Fibroblast of lung (primary cell): ENCODE results near the gene GRK5.

ENCODE experiments used
- CTCF ChIP-seq, 2 donors: IDR thresholded peaks in 1 of 2; conservative IDR thresholded peaks in 1 of 2; 1 replicate in 1 of 2; 2 replicates in 1 of 2; pipeline ENCODE4 v1.5.1; 2011 to 2012; ENCODE audit warnings: low read length in 2 of 2, control low read depth in 1 of 2, inconsistent platforms in 1 of 2, low read depth in 1 of 2, mild to moderate bottlenecking in 1 of 2
- EZH2 ChIP-seq: IDR thresholded peaks from 2 replicates; pipeline ENCODE4 v1.5.1; 2012; ENCODE audit warnings: low read length, control low read depth, mild to moderate bottlenecking; ENCODE audit errors: missing control alignments

GRCh38 chr10:119210633-119211032 lies 3.3 kb downstream of the GRK5 start:
- TF ChIP-seq CTCF (conservative IDR thresholded peaks at IDR 0.05 in 1 of 2, IDR thresholded peaks at IDR 0.05 in 1 of 2; ENCODE audit: low read depth in 1 of 2, low read length in 2 of 2) (no peak), EZH2 (no peak)
